ENCODE measurements around the gene IRX2.

Gene IRX2

DNA sequence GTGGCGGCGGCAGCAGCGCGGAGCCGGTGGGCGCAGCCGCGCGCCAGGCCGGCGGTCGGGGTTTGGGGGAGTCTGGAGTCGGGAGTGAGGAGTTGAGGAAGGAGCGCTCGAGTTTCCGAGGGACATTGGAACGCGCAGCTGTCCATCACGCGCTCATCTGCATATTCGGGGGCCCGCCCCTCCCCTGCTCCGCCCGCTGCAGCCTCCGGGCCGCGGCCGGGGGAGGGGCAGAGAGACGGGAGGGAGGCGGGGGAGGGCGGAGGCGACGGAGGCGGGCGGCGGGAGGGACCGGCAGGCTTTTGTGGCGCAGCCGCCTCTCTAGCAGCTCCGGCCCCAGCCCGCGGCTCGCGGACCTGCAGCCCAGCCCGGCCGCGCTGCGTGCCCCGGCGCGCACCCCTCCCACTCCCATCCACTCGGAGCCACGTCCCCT is at the start of gene IRX2:
Gene IRX2 (minus strand): TSS at position 86 of the 430 bp plus-strand sequence. CDS start 264 bp downstream, outside the sequence.
- DNase-seq (ENCODE audit: low read depth) = peak; percentile 57

DNA sequence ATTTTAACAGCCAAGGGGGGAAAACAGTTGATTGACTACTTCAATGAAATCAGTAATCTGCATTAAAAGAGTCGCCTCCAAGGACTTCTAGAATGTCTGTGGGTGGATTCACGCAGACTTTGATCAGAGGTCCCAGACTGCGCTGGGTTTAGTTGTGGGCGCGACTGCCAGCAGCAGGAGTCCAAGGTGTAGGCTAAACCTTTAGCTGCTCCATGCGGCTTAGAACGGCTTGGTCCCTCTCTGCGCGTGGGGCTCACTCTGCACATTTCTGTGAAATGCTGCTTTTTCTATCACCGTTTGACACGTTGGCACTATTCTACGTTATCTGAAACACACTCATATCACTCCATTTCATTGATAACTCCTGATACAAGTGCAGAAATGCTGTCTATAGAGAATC is 48.6 kb upstream of the IRX2 start:
- no peak for DNase-seq (ENCODE audit: low read depth)

GRCh38 chr5:2797981-2798380 is 46.5 kb upstream of the IRX2 start:
- DNase-seq (ENCODE audit: low read depth) = no peak

DNA sequence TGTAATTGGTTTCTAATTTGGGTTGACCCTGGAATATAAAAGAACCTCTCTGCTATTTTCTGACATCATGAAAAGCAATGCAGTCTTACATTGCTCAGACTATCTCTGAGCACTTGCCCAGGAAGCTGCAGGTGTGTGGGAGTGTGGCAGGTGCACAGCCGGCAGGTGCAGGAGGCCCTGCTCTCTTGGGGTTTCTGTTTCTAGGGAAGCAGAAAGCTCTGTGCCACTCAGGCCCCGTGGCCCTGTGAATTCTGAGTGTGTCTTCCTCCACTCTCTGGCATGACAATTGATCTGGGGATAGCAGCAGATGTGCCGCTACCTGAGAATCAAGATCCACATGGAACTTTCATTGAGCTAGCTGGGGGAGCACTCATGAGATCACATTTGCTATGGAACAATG is 45.7 kb upstream of the IRX2 start:
- DNase-seq (ENCODE audit: low read depth) = no peak

- no peak for DNase-seq (ENCODE audit: low read depth)
Measured at GRCh38 chr5:2783223-2783622, 31.7 kb upstream of the IRX2 start.

GRCh38 chr5:2782658-2783057 is 31.2 kb upstream of the IRX2 start:
- no peak for DNase-seq (ENCODE audit: low read depth)

GRCh38 chr5:2780421-2781171 is 29.1 kb upstream of the IRX2 start:
- no peak for DNase-seq (ENCODE audit: low read depth)

GRCh38 chr5:2779459-2779858 is 28.0 kb upstream of the IRX2 start:
- DNase-seq (ENCODE audit: low read depth) = no peak

GRCh38 chr5:2776337-2777302 is 25.1 kb upstream of the IRX2 start:
- DNase-seq (ENCODE audit: low read depth) = no peak

- no peak for DNase-seq (ENCODE audit: low read depth)
Measured at GRCh38 chr5:2773327-2773726, 21.9 kb upstream of the IRX2 start.

DNA sequence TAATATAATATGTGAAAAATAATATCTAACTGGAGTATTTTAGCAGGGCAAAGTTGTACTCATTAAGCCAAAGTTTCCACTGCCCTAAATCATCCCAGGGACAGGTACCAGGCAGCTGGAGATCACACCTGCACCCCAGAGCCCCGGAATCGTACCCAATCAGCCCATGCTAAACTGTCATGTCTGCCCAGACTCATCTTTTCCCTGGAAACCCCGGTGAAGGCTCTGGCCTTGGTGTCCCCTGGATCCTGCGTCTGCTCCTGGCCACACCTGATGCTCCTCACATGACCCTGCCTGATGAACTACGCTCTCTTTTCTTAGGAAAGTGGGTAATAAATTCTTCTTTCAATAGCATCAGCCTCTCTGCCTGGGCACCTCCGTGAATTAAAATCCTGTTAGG is 15.6 kb upstream of the IRX2 start:
- no peak for DNase-seq (ENCODE audit: low read depth)

- DNase-seq (ENCODE audit: low read depth) = no peak
Measured at GRCh38 chr5:2764581-2764980, 13.1 kb upstream of the IRX2 start.

GRCh38 chr5:2763533-2763794 is 12.0 kb upstream of the IRX2 start:
- DNase-seq (ENCODE audit: low read depth) = no peak

- DNase-seq (ENCODE audit: low read depth) = no peak
Measured at GRCh38 chr5:2762744-2763532, 11.5 kb upstream of the IRX2 start.

- DNase-seq (ENCODE audit: low read depth) = no peak
Measured at GRCh38 chr5:2761921-2762488, 10.5 kb upstream of the IRX2 start.

- no peak for DNase-seq (ENCODE audit: low read depth)
Measured at GRCh38 chr5:2759696-2760461, 8.4 kb upstream of the IRX2 start.

GRCh38 chr5:2759091-2759490 is 7.6 kb upstream of the IRX2 start:
- DNase-seq (ENCODE audit: low read depth) = no peak

- no peak for DNase-seq (ENCODE audit: low read depth)
Measured at GRCh38 chr5:2758632-2759031, 7.2 kb upstream of the IRX2 start.

GRCh38 chr5:2757563-2758351 is 6.3 kb upstream of the IRX2 start:
- no peak for DNase-seq (ENCODE audit: low read depth)

Measured in iris pigment epithelial cell (primary cell).